Kidney epithelial cell (primary cell): ENCODE measurements around the gene GALR2. TPM values are rescaled to one million over a fixed set of nuclear protein-coding genes. Genes with fewer than 3 reads are reported as not detected.

Source experiments
- DNase-seq: peaks from one replicate; pipeline ENCODE4 v3.0.0-alpha.2; 2010; ENCODE audit warnings: low read depth
- H3K27me3 ChIP-seq: 2 replicates; pipeline ENCODE4 v1.6.0; 2011; ENCODE audit warnings: low read length; ENCODE audit not compliant: control insufficient read depth, insufficient read depth
- H3K36me3 ChIP-seq: 2 replicates; pipeline ENCODE4 v1.5.1; 2011; ENCODE audit warnings: low read length; ENCODE audit not compliant: control insufficient read depth, insufficient read depth
- H3K4me3 ChIP-seq: 2 replicates; pipeline ENCODE4 v1.5.1; 2011; ENCODE audit warnings: low read depth, mild to moderate bottlenecking, control low read depth, low read length
- CTCF ChIP-seq: IDR thresholded peaks from 2 replicates; pipeline ENCODE4 v1.5.1; 2011; ENCODE audit warnings: mild to moderate bottlenecking, moderate library complexity, low read length, control low read depth, inconsistent platforms; ENCODE audit not compliant: insufficient read depth, poor library complexity, severe bottlenecking
- total RNA-seq: library from RNA; depleted of rRNA; stranded (reverse); fragments of >200 nt; gene quantifications from 2 replicates; pipeline ENCODE4 v1.2.3, GENCODE V29; 2015

Gene GALR2
- total RNA-seq, 1 donor from 2014 or later: 0.33 TPM

- DNase-seq: no peak
- H3K27me3 ChIP-seq: peaks cover 40% of the 10 kb centered on the region
- H3K4me3 ChIP-seq: no peak overlapping the region
- peaks cover 2% of the 10 kb centered on the region for H3K36me3 ChIP-seq
- TF ChIP-seq CTCF: no peak
Measured at GRCh38 chr17:76082326-76083251, 8.0 kb downstream of the GALR2 start.

GRCh38 chr17:76083536-76084182 is 9.1 kb downstream of the GALR2 start:
- Histone ChIP-seq H3K36me3 (peaks cover 2% of the 10 kb centered on the region), H3K4me3 (no peak overlapping the region), H3K27me3 (peaks cover 30% of the 10 kb centered on the region)
- DNase-seq: no peak
- no peak for TF ChIP-seq CTCF

- peaks cover 2% of the 10 kb centered on the region for H3K36me3 ChIP-seq
- no peak for TF ChIP-seq CTCF
- H3K27me3 ChIP-seq: peaks cover 15% of the 10 kb centered on the region
- DNase-seq: no peak
- no peak overlapping the region for H3K4me3 ChIP-seq
Measured at GRCh38 chr17:76085066-76085730, 10.6 kb downstream of the GALR2 start.

GRCh38 chr17:76085731-76086366 is 11.3 kb downstream of the GALR2 start:
- TF ChIP-seq CTCF: no peak
- Histone ChIP-seq H3K36me3 (peaks cover 2% of the 10 kb centered on the region), H3K4me3 (no peak overlapping the region), H3K27me3 (peaks cover 8% of the 10 kb centered on the region)
- DNase-seq: no peak

- DNase-seq: no peak
- H3K4me3 ChIP-seq: no peak overlapping the region
- TF ChIP-seq CTCF: no peak
- peaks cover 2% of the 10 kb centered on the region for H3K36me3 ChIP-seq
- H3K27me3 ChIP-seq: peaks cover 3% of the 10 kb centered on the region
Measured at GRCh38 chr17:76086384-76086783, 11.8 kb downstream of the GALR2 start.
